GM21423 (cell line): Measurements from ENCODE around the gene HNRNPD.
A peak's percentile ranks its signal among the peaks of the same experiment; 100 is the strongest.
"Not testable (repeated sequence)": the region's sequence is repeated elsewhere in the genome, so short reads cannot be mapped to it uniquely, and the experiment has no call there.

ENCODE experiments used
- ATAC-seq: cut with Tn5 transposase; IDR thresholded peaks from one replicate; pipeline ENCODE4 v1.9.1; 2021; ENCODE audit warnings: mild to moderate bottlenecking, moderate library complexity; ENCODE audit not compliant: unreplicated experiment

HNRNPD gene, protein sequence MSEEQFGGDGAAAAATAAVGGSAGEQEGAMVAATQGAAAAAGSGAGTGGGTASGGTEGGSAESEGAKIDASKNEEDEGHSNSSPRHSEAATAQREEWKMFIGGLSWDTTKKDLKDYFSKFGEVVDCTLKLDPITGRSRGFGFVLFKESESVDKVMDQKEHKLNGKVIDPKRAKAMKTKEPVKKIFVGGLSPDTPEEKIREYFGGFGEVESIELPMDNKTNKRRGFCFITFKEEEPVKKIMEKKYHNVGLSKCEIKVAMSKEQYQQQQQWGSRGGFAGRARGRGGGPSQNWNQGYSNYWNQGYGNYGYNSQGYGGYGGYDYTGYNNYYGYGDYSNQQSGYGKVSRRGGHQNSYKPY

GRCh38 chr4:82373816-82374625 lies at the start of gene HNRNPD:
Gene HNRNPD, minus strand, starts transcription at chr4:82373991. Its CDS starts 313 bp downstream, at chr4:82373678.
- ATAC-seq, result peak; percentile 93

GRCh38 chr4:82422616-82423015 lies 48.8 kb upstream of the HNRNPD start:
- ATAC-seq, result no peak

GRCh38 chr4:82421796-82422560 lies 48.2 kb upstream of the HNRNPD start:
- no peak for ATAC-seq

DNA sequence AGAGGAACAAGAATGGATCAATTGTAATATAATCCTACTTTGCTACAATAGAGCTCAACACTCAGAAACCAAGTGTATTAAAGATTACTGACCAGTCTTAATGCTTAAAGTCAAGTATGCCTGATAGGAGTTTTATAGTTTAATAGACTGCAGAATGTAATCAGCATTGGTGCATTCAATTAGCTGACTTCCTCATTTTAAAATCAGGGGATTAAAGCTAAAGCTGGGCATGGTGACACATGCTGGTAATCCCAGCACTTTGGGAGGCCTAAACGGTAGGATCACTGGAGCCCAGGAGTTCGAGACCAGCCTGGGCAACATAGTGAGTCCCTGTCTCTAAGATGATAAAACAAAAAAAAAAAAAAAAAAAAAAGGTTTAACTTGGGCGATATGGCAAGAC lies 45.7 kb upstream of the HNRNPD start:
- no peak for ATAC-seq

DNA sequence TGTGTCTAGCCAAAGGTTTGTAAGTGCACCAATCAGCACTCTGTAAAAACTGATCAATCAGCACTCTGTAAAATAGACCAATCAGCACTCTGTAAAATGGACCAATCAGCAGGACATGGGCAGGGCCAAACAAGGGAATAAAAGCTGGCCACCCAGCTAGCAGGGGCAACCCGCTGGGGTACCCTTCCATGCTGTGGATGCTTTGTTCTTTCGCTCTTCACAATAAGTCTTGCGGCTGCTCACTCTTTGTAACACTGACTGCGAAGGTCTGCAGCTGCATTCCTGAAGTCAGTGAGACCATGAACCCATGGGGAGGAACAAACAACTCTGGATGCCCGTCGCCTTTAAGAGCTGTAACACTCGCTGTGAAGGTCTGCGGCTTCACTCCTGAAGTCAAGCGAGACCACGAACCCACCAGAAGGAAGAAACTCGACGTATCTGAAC lies 42.2 kb upstream of the HNRNPD start:
- no peak for ATAC-seq

DNA sequence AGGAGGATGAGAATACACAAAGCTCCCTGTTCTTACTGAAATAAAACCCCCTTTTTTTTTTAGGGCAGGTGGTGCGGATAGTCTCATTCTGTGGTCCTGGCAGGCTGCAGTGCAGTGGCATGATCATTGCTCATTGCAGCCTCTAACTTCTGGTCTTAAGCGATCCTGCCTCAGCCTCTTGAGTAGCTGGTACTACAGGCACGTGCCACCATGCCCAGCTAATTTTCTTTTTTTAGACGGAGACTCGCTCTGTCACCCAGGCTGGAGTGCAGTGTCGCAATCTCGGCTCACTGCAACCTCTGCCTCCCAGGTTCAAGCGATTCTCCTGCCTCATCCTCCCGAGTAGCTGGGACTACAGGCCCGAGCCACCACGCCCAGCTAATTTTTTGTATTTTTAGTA lies 41.3 kb upstream of the HNRNPD start:
- ATAC-seq, result not testable (repeated sequence)

DNA sequence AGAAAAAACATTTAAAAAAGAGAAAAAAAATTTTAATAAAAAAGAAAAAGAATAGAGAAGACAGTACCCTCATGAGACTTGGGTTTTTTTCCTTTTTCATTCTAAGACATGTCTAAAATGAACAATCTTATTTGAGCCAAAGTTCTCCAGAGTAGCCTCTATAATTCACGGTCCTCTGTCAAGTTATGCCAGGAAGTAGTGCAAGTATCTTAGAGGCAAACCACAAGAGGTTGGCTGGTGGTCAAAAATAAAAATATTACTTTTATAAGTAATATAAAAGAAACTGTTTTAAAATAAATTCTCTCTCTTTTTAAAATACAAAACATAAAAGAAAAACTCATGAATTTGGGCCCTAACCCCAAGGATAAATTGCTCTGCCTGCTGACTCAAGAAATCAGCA lies 29.9 kb upstream of the HNRNPD start:
- ATAC-seq, result no peak

- no peak for ATAC-seq
These were observed 28.5 kb upstream of the HNRNPD start for GRCh38 chr4:82402196-82402775.

- ATAC-seq, result no peak
These were observed 27.8 kb upstream of the HNRNPD start for GRCh38 chr4:82401600-82401999.

- ATAC-seq, result no peak
These were observed 24.5 kb upstream of the HNRNPD start for GRCh38 chr4:82398263-82398662.

- no peak for ATAC-seq
These were observed 23.7 kb upstream of the HNRNPD start for GRCh38 chr4:82397527-82397926.

- ATAC-seq, result no peak
These were observed 21.1 kb upstream of the HNRNPD start for GRCh38 chr4:82394896-82395295.

DNA sequence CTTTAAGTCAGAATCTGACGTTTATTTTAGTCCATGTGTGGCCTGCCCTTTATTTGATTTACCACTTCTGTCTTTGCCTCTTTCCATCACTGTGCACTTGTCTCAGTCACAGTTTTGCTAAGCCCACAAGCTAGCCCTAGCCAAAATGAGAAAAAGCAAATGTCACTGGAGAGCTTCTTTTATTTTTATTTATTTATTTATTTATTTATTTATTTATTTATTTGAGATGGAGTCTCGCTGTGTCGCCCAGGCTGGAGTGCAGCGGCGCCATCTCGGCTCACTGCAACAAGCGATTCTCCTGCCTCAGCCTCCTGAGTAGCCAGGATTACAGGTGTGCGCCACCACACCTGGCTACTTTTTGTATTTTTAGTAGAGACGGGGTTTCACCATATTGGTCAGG lies 16.3 kb upstream of the HNRNPD start:
- not testable (repeated sequence) for ATAC-seq

DNA sequence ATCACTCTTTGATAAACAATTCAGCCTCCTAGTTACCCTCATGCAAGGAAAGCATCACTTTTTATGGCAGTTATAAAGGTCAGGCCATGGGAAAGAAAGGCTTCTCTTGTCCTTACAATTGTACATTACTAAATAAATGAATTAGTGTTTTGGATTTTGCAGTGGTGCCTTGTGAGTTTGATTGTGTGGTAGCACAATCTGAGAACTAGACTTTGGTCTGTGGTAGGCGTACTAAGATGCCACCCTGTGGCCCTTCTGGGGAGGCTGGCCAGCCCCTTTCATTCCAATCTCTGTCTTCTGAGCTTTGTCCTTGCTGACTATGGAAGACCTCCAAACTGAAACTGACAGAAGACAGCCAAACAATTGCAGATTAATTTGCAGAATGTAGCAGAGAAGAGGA lies 14.6 kb upstream of the HNRNPD start:
- no peak for ATAC-seq

- ATAC-seq, result not testable (repeated sequence)
These were observed 12.5 kb upstream of the HNRNPD start for GRCh38 chr4:82386312-82386711.

DNA sequence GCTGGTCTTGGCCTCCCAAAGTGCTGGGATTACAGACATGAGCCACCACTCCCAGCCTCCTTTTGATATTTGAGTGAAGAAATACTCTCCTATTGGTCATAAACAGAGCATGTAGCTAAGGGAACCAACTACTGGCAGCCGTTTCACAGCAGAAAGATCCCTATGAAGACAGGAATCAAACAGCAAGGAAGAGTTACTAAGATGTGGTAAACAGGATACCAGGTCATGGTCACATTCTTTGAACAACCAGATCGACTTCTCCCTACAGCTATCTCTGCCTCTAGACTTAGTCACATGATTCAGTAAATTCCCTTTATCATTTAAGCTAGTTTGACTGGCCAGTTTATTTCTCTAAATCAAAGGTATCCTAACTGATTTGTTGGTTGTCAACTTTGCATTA lies 9.0 kb upstream of the HNRNPD start:
- ATAC-seq, result no peak

DNA sequence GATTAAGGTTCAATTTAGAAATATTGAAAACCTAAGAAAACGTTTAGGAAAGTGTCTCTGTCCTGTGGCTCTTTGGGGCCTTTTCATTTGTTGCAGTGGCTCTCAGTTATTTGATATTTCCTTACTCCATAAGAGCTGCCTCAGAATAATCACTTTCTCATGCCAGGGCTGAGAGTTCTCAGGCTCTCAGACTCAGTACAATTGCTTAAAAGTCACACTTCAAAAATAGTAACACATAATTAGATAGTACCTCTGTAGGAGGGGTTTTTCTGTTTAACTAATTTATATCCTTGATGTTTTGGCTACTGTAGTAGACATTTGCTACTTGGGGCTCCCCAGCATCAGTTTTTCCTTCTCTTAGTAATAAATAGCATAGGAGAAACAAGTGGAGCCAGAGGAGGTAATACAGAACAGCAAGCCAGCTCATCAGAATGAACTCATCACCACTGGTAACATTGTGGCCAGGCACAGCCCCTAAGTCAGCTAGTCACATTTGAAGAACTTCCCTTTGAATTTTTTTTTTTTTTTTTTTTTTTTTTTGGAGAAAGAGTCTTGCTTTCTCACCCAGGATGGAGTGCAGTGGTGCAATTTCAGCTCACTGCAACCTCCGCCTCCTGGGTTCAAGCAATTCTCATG lies 8.0 kb upstream of the HNRNPD start:
- ATAC-seq, result no peak

- no peak for ATAC-seq
These were observed 7.4 kb upstream of the HNRNPD start for GRCh38 chr4:82381235-82381634.

GRCh38 chr4:82380831-82381230 lies 7.0 kb upstream of the HNRNPD start:
- ATAC-seq, result no peak

GRCh38 chr4:82380344-82380743 lies 6.6 kb upstream of the HNRNPD start:
- ATAC-seq, result no peak

DNA sequence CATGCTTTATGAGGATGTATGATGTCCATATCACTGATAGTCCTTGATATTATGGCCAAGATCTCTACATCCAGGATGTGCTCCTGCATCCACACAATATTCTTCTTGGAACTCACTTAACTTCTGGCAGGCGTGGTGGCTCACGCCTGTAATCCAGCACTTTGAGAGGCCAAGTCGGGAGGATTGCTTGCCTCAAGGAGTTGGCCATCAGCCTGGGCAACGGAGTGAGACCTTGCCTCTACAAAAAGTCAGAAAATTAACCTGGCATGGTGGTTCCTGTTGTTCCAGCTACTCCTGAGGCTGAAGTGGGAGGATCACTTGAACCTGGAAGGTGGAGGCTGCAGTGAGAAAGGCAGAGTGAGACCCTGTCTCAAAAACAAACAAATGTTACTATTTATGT lies 2.3 kb upstream of the HNRNPD start:
- ATAC-seq, result no peak
